GM21619 (cell line): ENCODE measurements around the gene ME3.
"Not testable (repeated sequence)": the region's sequence is repeated elsewhere in the genome, so short reads cannot be mapped to it uniquely, and the experiment has no call there.

Experiments
- ATAC-seq: cut with Tn5 transposase; IDR thresholded peaks from one replicate; pipeline ENCODE4 v1.9.1; 2021; ENCODE audit not compliant: unreplicated experiment

Gene ME3

DNA sequence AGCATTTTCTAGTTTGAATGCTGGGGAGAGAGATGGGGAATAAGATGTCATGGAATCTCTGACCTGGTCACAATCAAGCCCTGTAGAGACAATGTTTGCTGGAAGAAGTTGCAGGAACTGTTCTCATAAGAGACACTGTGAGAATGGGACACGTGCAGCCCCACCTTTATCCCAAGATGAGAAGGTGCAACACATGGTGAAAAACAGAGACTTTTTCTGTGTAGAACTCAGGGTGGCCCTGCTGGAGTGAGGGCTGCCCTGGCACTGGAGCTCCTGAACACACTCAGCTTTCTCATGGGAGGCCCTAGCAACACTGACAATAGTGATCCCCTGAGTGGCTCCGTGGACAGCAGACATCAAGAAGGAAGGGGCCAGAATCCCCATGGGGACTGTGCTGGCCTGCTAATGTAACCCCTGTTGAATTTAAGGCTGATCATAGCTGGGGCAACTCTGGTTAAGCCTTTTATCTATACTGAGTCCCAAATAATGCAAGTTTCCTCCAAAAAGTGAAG lies 106.6 kb downstream of the ME3 start:
- no peak for ATAC-seq

DNA sequence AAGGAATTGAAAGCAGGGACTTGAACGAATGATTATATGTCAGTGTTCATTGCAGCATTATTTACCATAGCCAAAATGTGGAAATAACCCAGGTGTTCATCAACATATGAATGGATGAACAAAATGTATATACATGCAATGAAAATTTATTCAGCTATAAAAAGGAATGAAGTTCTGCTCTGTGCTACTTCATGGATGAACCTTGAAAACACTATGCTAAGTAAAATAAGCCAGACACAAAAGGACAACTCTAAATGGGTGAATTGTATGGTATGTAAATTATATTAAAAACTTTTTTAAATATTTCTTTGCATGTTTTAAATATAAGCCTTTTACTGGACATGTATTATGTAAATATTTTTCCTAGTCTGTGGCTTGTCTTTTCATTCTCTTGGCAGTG lies 107.0 kb downstream of the ME3 start:
- no peak for ATAC-seq

DNA sequence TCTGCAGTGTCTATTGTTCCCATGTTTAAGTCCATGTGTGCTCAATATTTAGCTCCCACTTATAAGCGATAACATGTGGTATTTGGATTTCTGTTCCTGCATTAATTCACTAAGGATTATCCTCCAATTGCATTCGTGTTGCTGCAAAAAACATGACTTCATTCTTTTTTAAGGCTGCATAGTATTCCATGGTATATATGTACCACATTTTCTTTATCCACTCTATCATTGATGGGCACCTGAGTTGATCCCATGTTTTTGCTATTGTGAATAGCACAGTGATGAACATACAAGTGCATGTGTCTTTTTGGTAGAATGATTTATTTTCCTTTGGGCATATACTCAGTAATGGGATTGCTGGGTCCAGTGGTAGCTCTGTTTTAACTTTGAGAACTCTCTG lies 109.6 kb downstream of the ME3 start:
- not testable (repeated sequence) for ATAC-seq

DNA sequence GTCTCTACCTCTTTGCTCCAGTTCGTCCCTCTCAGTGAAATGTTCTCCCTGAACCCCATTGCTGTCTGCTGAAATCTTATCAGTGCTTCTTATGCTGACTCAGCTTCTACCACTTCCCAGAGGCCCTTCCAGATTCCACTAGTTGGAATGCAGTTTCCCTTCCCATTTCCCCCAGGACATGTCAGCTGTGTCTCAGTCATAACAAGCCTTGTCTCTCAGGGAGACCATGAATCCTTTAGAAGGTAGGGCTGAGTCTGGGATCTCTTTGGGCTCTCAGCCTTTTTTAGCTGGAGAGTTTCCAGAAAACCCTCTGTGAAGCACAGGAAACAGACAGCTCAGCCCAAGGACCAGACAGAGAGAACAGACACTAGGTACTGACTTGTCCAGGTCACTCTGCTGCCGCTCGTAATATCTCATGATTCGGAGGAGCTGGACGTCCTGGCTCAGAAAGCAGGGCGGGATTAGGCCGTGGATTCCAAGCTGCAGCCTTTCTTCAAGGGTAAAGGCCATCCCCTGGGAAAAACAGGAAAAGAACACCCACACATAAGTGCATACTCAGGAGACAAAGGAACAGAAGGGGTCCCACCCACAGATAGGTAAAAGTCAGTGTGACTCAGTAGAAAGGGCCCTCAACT lies 113.0 kb downstream of the ME3 start:
- no peak for ATAC-seq

DNA sequence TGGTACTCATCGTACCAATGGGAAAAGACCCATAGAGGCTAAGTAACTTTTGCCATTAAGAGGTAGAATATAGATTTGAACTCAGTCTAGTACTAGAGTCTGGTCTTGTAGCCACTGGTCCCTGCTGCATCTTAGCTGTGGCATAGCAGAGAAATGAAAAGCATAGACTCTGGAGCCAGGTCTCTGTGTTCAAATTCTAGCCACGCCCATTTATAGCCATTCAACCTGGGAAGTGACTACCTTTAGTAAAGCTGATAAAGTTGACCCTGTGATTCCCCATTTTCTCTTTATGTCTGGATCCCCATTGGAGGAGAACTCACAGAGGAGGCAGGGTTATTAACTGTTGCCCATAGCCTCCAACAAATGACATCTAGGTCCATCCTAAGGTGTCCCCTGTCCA lies 113.6 kb downstream of the ME3 start:
- no peak for ATAC-seq

DNA sequence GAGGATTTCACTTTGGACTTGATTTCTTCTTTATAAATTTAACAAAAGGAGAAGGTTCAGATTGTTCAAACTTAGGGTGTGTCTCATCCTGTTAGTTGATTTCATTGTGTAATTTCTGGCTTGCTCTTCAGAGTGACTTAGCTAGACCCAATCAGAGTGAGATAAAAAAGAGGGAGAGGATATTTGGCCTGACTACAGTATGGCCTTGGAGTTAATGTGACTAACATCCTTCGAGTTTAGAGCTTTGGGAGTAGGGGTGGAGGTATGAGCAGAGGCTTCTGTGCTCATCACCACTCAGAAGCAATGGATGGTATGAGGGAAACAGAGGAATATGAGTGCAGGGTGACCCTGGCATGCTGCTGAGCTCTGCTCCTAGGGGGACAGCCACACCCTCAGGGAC lies 114.2 kb downstream of the ME3 start:
- no peak for ATAC-seq

DNA sequence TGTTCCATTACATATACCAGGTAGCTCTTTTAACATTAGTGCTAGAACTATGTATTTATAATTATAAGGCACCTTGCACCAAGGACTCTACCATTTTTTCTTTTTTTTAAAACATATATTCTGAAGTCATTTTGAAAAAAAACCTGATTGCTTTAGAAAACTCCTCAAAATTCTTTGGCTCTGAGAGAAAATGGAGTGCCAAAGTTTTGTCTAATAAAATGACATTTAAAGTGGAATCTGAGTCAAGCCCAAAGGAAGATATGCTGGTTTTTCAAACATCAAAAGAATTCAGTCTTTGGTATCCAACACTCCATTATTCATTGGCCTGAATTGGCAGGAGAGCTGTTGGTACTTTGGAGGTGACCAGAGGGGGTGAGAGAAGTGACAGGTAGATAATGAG lies 116.5 kb downstream of the ME3 start:
- ATAC-seq: no peak

DNA sequence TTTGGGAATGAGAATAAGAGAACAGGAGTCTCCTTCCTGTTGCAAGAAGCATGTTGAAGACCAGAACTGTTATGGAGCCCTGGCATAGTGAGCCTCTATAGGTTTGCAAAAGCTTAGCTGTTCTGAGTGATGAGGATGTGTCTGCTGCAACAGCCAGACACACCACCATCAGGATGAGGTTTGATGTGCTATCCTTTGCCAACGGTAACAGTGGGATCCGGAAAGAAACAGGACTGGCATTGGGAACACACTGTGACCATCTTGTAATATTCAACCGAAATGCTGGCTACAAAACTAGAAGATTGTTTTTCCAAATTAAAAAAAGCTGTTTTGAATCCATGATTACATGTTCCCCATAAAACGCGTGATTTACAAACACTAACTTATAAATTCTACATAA lies 117.0 kb downstream of the ME3 start:
- no peak for ATAC-seq

DNA sequence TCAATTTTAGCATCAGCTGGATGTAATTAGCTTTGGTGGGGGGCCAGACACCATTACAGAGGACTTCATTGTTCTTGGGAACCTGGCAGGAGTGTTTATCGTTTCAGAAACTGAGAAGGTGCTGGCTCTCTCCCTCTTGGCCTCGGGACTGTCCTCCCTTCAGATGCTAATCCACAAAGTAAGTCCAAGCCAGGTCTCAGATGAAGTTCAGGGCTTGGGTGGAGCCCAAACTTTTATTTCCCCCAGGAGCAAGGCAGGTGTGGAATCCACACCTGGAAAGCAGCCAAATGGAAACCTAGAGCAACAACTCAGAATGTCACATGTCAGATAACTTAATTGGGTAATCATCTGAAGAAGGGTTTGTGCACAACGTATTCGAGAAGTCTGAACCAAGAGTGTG lies 119.2 kb downstream of the ME3 start:
- ATAC-seq: no peak

DNA sequence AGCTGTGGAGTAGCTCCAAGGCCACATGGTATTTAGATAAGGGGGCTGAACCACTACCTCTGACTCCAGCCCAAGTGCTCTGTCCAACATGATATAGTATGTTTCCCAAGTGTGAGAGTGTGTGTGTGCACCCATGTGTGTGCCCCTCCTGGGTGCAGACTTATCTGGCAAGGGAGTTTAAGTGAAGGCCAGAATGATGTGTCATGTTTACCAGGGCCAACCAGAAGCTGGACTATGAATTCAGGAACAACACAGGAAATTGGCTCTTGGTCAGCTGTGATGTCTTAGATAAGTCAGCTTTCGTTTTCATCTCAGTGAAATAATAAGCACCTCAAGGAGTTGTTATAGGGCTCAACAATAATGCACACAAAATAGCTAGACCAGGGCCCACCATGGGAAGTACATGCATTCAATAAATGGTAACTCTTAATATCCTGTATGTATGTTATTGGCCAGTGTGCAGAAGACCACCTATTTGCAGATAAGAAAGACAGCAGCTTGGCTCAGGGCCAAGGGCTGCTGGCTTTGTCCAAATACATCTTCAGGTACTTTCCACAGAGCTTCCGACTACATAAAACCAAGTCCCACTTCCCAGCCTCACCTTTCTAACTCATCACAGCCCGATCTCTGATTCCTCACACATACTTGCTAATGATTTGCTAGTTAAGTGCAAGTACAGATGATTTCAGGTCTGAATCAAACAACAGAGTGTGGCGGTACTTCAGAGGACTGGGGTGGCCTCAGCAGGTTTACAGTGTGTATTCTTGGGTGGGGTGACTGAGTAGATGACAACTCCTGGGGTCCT lies 120.9 kb downstream of the ME3 start:
- no peak for ATAC-seq

DNA sequence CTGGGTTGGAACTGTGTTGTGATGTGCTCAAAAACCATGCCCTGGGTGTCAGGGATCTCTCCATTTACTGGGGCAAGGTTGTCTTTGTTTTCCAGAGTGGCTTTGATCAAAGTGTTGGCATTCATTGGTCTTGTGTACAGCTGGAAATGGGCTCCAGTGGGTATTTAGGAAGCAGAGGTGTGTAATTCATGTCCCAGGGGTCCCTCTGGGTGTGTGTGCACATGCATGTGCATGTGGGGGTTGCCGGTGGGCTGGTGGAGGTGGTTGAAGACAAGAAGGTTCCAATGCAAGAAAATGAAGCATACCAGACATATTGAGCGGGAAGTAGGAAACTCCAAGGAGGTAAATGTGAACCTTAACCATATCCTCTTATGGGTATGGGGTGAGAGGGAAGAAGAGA lies 121.7 kb downstream of the ME3 start:
- ATAC-seq: no peak

DNA sequence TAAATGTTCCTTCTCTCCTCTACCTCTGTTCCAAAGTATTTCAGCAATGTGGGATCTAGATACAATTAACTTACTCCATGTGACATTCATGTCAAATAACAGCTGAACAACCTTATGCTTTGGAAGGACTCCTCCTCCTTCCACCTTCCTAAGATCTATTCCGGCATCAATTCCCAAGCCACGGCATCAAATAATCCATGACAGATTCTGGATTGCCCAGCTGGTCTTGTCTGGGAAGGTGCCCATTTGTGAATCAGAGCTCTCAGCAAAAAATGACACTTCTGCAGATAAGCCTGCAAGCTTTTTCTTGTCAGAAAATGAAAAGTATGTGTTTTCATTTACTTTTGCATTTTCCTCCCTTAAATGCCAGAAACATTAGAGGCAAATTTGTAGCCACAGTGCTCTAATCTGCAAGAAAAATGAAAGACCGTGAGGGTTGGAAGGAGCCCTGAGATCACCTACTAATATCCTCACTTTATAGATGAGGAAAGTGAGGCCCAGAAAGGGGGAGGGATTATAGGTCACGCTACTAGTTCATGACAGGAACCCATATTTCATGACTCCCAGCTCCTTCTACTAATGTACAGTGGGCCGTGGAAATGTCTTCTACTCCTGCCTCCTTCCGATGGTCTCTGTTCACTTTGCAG lies 124.0 kb downstream of the ME3 start:
- ATAC-seq: no peak

DNA sequence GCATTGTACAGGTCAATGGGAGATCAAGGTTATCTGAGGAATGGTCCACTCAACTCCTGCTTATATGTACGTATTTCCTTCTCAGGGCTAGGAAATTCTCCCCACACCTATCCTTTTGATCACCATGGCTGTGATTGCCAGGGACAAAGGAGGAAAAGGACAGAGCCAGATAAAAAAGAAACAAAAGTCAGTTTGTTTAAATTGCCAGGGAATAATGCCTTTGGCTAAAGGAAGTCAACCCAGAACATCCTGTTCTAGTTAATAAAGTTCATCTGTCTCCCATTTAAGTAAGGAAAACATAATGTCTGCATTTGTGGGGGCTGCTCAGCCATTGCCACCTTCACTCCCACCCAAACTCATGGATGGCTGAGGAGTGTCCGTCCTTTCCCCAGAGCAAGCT lies 124.7 kb downstream of the ME3 start:
- no peak for ATAC-seq

DNA sequence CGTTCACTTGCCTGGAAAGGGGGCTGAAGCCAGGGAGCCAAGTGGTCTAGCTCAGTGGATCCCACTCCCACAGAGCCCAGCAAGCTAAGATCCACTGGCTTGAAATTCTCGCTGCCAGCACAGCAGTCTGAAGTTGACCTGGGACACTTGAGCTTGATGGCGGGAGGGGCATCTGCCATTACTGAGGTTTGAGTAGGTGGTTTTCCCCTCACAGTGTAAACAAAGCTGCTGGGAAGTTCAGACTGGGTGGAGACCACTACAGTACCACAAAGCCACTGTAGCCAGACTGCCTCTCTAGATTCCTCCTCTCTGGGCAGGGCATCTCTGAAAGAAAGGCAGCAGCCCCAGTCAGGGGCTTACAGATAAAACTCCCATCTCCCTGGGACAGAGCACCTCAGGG lies 131.1 kb downstream of the ME3 start:
- ATAC-seq: not testable (repeated sequence)

DNA sequence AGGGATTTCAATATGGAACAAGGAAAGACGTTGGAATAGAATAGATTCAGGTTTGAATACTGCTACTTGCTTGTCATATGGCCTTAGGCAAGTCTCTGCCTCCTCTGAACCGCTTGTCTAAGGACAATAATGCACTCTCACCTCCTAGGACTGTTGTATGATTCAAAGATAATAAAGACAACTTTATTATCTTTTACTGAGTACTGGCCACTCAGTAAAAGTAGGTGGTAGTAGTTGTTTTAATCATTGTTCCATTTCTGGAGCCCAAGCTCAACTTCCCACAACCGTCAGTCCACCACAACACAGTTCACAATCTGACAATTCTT lies 134.2 kb downstream of the ME3 start:
- ATAC-seq: no peak

DNA sequence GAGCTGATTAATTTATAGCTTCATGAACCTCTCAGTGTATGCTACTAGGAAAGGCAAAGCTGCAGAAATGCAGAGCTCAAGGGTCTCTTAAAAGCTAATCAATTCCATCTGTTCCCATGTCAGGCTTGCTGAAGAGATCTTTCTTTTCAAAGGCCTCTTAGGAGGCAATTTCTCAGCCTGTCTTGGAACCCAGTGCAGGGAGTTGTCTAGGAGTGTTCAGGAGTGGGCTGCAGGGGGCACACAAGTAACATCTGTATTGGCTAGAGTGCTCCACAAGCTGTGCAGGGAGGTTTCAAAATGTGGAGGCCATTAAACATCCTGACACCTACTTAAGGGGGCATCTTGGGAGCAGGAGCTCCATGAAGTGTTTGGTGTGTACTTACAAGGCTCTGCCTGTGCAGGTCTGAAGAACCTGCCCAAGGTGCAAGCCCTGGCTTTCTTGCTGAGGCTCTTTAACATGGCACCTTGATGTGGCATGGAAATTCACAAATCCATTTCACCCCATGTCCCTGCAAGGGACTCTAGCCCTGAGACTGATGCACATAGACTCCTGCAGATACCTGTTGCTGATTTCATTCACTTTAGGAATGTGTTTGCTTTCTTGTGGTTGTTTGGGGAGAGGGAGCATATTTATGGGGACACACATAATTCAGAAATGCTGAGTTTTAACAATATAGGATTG lies 134.7 kb downstream of the ME3 start:
- no peak for ATAC-seq

DNA sequence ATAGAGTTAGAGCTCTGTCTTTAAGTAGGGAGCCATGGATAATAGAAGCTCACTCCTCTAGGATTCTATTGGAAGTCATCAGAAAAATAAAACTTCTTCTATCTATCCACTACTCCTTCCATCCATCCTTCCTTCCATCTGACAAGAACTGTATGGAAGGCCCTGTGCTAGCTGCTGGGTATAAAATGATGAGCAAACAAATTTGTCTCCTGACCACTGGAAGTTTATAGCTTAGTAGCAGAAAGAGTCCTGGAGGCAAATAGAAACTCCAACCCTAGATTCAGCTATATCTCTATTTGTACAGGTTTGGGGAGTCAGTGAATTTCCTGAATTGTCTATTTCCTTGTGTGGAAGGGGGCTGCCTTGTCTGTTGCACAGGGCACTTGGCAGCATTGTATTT lies 136.6 kb downstream of the ME3 start:
- no peak for ATAC-seq

DNA sequence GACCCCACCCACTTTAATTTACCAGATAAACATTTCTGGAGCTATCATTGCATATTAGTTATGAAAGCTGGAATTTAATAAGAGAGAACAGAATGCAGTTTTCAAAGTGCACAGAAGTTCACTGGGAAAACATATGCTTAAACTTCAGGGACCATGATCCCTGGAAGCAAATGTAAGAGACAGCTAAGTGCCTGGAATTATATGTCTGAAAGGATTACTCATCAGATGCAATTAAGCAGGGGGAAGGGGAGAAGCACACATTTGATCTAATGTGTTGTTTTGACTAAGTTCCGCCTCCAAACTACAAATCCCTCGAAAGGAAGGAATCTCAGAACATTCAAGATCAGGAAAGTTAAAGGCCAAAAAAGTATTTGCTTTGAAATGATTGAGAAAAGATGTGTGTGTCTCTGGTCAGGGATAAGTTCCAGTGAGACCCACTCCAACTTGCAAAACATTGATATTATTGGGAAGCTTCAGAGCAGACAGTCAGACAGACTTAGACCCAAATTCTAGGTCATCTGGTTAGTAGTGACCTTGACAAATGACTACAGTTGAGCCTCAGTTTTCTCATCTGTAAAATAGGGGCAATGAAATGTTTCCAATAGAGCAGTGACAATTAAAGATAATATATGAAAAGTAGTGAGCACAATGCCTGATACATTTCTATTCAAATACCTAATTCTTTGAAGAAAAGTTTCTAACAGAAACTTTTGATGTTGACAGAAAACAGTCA lies 147.6 kb downstream of the ME3 start:
- no peak for ATAC-seq

DNA sequence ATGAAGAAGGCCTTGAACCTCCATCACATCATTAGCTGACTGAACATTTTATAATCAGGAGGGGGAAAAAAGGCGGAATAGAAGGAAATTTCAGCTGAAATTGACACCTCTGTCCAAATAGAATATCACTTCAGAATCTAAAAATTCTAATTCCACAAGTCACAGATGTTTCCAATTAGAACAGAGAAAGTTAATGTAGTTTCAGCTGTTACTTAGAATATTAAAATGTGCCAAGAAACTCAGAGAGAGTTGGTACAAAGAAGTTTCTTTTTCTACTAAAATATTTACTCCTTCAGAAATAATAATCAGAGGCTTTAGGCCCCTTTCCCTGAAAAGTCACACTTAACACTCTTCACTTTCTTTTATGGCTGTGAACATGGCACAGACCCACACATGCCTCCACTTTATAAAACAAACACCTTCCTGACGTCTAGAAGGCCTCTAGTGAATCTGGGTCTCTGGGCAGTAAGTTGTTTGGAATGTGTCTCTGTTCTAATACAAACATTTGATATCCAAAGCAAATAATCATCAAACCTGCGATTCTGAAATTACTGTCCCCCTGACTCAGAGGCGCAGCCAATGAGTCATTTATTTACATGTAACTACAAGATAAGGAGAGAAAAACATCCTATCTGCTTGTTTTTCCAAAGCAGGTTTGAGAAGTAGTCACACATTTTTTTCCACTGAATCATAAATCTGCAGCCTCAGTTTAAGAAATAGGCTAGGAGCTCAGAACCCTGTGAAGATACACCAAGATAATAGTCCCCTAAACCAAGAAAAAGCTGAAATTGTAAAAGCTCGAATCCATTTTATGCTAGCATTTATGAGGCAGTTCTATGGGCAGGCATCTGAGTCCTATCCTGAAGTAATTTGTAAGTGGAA lies 148.4 kb downstream of the ME3 start:
- ATAC-seq: no peak

DNA sequence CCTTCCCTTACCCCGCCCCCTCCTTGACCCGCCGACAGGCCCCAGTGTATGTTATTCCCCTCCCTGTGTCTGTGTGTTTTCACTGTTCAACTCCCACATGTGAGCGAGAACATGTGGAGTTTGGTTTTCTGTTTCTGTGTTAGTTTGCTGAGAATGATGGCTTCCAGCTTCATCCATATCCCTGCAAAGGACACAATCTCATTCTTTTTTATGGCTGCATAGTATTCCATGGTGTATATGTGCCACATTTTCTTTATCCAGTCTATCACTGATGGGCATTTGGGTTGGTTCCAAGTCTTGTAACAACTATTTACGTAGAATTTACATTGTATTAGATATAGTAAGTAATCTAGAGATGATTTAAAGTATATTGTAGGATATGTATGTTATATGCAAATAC lies 149.9 kb downstream of the ME3 start:
- ATAC-seq: not testable (repeated sequence)
